Psoas muscle (tissue), 8 donors: ENCODE data around the gene LMOD3. TPM values are rescaled to one million over a fixed set of nuclear protein-coding genes. Genes with fewer than 3 reads are reported as not detected.

ENCODE experiments used
- ATAC-seq, 4 donors: fragments of 200-7000 bp; cut with Tn5 transposase; one replicate each; pipeline ENCODE4 v1.9.1; 2020; ENCODE audit warnings: moderate library complexity in 3 of 4, mild to moderate bottlenecking in 2 of 4
- DNase-seq, 2 donors: peaks; one replicate each; pipeline ENCODE4 v3.0.0-alpha.2; 2020
- H3K27ac ChIP-seq: fragments of 200-600 bp; one replicate; pipeline ENCODE4 v1.8.0; 2022
- H3K27me3 ChIP-seq, 3 donors: fragments of 200-600 bp in 1 of 3; one replicate each; pipeline versions ENCODE4 v1.6.1 to v1.8.0; 2013 to 2022; ENCODE audit warnings: low read length in 2 of 3, mild to moderate bottlenecking in 2 of 3, moderate library complexity in 1 of 3; ENCODE audit not compliant: insufficient read depth in 3 of 3
- H3K36me3 ChIP-seq, 2 donors: fragments of 200-600 bp in 1 of 2; one replicate each; pipeline versions ENCODE4 v1.6.1 to v1.8.0; 2013 to 2022; ENCODE audit warnings: low read depth in 1 of 2, mild to moderate bottlenecking in 1 of 2, moderate library complexity in 1 of 2; ENCODE audit not compliant: insufficient read depth in 1 of 2
- H3K4me1 ChIP-seq: fragments of 200-600 bp; one replicate; pipeline ENCODE4 v1.8.0; 2022
- H3K4me3 ChIP-seq: fragments of 200-600 bp; one replicate; pipeline ENCODE4 v1.8.0; 2022; ENCODE audit warnings: mild to moderate bottlenecking
- H3K9me3 ChIP-seq: fragments of 200-600 bp; one replicate; pipeline ENCODE4 v1.8.0; 2022
- WGBS, 3 donors: extraction: QIAGEN DNeasy Blood & Tissue Kit; methylation state at CpG; one replicate each; pipeline versions ENCODE4 v1.1.6 to v1.1.7; 2013; 5-methylcytosine and 5-hydroxymethylcytosine counted together
- intact Hi-C, 2 donors: fragments of 100-400 bp; cut with DNase I; formaldehyde crosslinking; loops; one replicate each; pipeline versions ENCODE4 v1.11.0 to v1.14.2; 2022
- polyA plus RNA-seq, 3 donors: library from polyadenylated mRNA; stranded (reverse); fragments of 200-250 nt; gene quantifications; one replicate each; pipeline ENCODE4 v1.2.3, GENCODE V29; 2013
- total RNA-seq, 4 donors: library from RNA; stranded (reverse); fragmentation: NEBNext Ultra II Directional in 2 of 4; extraction: Animal tissue kit (Norgen Biotek cat#: 25700) in 2 of 4; gene quantifications; one replicate each; pipeline versions ENCODE4 v1.2.1 to v1.2.4, GENCODE V29; 2021 to 2023
- TF ChIP-seq, protein P1 (sequence below): fragments of 200-600 bp; IDR thresholded peaks from one replicate; pipeline ENCODE4 v1.8.0; 2022; ENCODE audit warnings: antibody characterized with exemption
- donor health status: healthy with polysubstance abuse.
- donor health status: DM: no; HTN: no; CAD: no; lungs with moderate emphysema.
- donor health status: Bipolar disorder and iron deficiency.
- donor health status: healthy.
- donor health status: DM: yes; HTN: yes; CAD: no.
- donor health status: DM: no; HTN: no; CAD: no.
- donor health status: DM: no; HTN: no; CAD: no.
- donor health status: DM: yes; HTN: yes; CAD: no.

LMOD3 gene
- total and polyA plus RNA-seq, 7 donors, result 9.0 to 258 (median 133) TPM

DNA sequence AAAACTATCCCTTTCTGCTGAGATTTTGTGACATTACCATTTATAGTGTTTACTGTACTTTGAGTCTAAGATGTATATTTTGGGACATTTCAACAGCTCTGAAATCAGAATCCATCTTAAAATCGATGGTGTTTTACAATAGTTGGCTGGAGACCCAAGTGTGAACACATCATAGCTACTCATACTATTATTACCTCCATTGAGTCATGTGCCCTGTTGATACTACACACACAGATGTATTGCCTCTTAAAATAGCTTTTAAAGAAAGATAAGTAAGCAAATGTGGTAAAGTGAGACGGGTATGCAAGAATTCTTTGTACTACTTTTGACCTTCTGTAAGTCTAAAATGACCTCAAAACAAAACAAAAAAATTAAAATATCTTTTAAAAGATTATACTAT lies 6.7 kb downstream of the LMOD3 start:
- H3K9me3 ChIP-seq, result no peaks in the 10 kb centered on the region
- DNase-seq (no peak), ATAC-seq (peak; percentile 63 to 77 (median 71))
- intact Hi-C loops, result loop anchor here (2.0 to 5.0 kb wide), 2 partner anchors 29 to 33 kb away; partner anchors contain the start of genes ARL6IP5 (in 1 of the 2) and UBA3 (in 1 of the 2)
- H3K4me1 ChIP-seq, result peaks cover 54% of the 10 kb centered on the region
- TF ChIP-seq, protein P1, sequence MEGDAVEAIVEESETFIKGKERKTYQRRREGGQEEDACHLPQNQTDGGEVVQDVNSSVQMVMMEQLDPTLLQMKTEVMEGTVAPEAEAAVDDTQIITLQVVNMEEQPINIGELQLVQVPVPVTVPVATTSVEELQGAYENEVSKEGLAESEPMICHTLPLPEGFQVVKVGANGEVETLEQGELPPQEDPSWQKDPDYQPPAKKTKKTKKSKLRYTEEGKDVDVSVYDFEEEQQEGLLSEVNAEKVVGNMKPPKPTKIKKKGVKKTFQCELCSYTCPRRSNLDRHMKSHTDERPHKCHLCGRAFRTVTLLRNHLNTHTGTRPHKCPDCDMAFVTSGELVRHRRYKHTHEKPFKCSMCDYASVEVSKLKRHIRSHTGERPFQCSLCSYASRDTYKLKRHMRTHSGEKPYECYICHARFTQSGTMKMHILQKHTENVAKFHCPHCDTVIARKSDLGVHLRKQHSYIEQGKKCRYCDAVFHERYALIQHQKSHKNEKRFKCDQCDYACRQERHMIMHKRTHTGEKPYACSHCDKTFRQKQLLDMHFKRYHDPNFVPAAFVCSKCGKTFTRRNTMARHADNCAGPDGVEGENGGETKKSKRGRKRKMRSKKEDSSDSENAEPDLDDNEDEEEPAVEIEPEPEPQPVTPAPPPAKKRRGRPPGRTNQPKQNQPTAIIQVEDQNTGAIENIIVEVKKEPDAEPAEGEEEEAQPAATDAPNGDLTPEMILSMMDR, result no peak
- WGBS, 3 donors, result 25 to 36% (median 29%) methylated on average over 2 of the region's 2 CpGs
- H3K36me3 ChIP-seq, result peaks cover 0 to 18% of the 10 kb centered on the region in 2 donors
- H3K27ac ChIP-seq, result peak overlapping the region; percentile 98
- H3K27me3 ChIP-seq, result no peaks in the 10 kb centered on the region
- peak overlapping the region; percentile 65 for H3K4me3 ChIP-seq

DNA sequence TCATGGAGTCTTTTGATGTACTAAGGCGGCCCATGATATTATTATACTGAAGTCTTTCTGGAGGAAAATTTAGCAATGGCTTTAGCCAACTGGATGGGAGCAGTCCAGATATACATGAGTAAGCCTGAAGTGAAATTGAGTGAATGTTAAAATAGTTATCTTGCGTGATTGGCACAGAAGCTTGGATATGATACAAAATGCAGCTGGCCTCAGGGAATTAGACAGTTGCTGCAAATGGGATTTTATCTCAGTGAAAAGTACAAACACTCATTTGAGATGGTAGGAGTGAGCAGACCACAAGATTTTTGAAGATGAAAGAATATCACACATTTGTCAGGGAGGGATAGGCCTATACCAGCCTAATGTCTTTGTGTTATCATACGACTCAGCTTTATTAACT lies 8.9 kb downstream of the LMOD3 start:
- intact Hi-C loops, result no loop called here
- peaks cover 0 to 22% of the 10 kb centered on the region in 2 donors for H3K36me3 ChIP-seq
- peak overlapping the region; percentile 65 for H3K4me3 ChIP-seq
- ATAC-seq, result peak; percentile 24 to 58 (median 42)
- H3K27me3 ChIP-seq, result no peaks in the 10 kb centered on the region
- TF ChIP-seq, protein P1, result no peak
- DNase-seq, result no peak
- 27 to 44% (median 34%) methylated on average over 3 of the region's 3 CpGs for WGBS, 3 donors
- peaks cover 65% of the 10 kb centered on the region for H3K4me1 ChIP-seq
- no peaks in the 10 kb centered on the region for H3K9me3 ChIP-seq
- peak overlapping the region; percentile 98 for H3K27ac ChIP-seq

DNA sequence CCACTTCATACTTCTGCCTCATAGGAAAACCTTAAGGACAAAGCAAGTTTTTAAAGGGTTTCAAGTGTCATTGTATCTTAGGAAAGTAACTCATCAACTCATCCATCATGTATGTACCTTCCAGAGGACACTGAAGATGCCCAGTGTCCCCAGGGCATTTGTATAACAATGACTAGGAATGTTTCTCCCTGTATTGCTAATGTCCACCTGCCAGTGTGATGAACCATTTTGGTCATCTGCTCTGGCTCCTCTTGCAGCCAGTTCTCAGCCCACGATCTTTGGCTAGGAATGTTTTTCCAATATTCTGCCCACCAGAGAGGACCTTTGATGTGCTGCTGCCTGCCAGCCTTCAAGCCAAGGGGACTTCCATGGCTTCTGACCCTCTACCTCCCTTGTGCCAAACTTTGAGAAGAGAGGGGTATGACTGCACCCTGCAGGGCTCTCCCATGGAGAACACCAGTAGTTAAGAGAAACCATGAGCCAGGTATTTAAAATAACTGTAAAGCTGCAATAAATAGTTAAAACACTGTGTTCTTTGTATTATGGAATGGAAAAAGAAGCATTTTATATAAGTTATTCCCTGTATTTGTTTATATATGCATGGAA lies 11.4 kb downstream of the LMOD3 start:
- intact Hi-C loops, result no loop called here
- DNase-seq (no peak), ATAC-seq (peak in 3 of 4 donors; percentile 27 to 68 (median 40))
- peaks cover 67% of the 10 kb centered on the region for H3K4me1 ChIP-seq
- peaks cover 0 to 35% of the 10 kb centered on the region in 2 donors for H3K36me3 ChIP-seq
- WGBS, 3 donors, result 28 to 31% (median 29%) methylated on average over 1 of the region's 1 CpG
- H3K9me3 ChIP-seq, result no peaks in the 10 kb centered on the region
- no peaks in the 10 kb centered on the region for H3K27me3 ChIP-seq
- H3K4me3 ChIP-seq, result no peak overlapping the region
- TF ChIP-seq, protein P1, result no peak
- H3K27ac ChIP-seq, result peak overlapping the region; percentile 98

DNA sequence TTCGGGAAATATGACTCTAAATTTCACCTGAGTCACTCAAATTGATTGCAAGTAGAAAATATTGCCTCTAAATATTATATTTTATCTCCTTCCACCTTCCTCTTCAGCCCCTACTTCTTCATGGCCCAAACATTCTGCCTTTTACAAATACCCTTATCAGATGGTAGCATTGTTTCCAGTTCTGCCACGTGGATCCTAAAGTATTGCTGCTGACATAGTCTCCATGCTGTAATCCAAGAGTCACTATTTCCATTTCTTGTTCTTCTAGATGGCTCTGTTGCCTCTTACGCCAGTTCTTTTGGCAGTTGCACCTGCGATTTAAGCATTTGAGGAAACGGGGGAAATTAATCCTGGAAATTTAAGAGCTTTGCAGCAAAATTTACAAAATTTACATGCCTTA lies 13.6 kb downstream of the LMOD3 start:
- Histone ChIP-seq H3K4me3 (no peak overlapping the region), H3K9me3 (no peaks in the 10 kb centered on the region), H3K36me3 (peaks cover 5 to 51% of the 10 kb centered on the region in 2 donors), H3K4me1 (peaks cover 69% of the 10 kb centered on the region), H3K27me3 (no peaks in the 10 kb centered on the region), H3K27ac (peak overlapping the region; percentile 98)
- WGBS, 3 donors, result 38 to 56% (median 45%) methylated on average over 5 of the region's 5 CpGs
- TF ChIP-seq, protein P1, result no peak
- intact Hi-C loops, result no loop called here
- DNase-seq (no peak), ATAC-seq (peak in 2 of 4 donors; percentile 30 to 37)
